ENCODE results near the gene TMCC2.

DNA sequence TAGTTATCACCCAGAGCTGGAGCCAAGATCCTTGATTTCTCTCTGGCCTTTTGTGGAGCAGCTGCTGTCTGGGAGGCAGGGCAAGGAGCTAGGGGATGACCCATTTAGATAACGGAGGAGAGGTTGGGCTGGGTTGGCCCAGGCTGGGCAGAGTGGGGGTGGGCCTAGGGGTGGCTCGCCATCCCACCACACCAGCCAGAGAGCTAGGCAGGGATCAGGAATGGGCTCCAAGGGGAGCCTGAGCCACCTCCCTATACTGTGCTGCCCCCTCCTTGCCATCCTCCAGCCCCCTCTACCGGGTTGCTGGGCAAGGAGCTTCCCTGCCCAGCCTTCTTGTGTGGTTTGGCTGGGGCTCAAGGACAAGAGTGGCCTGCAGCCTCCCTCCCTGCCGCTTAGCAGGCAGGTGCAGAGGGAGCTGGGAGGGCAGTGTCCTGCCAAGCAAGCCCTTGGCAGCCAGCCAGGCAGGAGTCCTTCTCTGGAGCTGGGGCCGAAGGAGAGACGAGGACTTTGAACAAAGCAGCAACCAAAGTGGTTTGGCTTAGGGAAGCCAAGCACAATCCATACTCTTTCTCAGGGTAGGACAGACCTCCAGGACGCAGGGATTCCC, 89.7 kb downstream of the TMCC2 start:
- no peak for TF ChIP-seq ZNF274 (IDR thresholded peaks at IDR 0.05; ENCODE audit: low read depth, low read length)
- TF ChIP-seq EZH2 (IDR thresholded peaks at IDR 0.05) = no peak
